NCI-H526 treated with DMSO at 0.1 percent for 48 hours (cell line): ENCODE results near the gene SIRT7.
A peak's percentile ranks its signal among the peaks of the same experiment; 100 is the strongest.

Source experiments
- DNase-seq: peaks from one replicate; lab custom pipeline; 2025; lab: John Stamatoyannopoulos, UW

The SIRT7 gene, protein sequence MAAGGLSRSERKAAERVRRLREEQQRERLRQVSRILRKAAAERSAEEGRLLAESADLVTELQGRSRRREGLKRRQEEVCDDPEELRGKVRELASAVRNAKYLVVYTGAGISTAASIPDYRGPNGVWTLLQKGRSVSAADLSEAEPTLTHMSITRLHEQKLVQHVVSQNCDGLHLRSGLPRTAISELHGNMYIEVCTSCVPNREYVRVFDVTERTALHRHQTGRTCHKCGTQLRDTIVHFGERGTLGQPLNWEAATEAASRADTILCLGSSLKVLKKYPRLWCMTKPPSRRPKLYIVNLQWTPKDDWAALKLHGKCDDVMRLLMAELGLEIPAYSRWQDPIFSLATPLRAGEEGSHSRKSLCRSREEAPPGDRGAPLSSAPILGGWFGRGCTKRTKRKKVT

GRCh38 chr17:81917565-81918332, at the start of gene SIRT7:
TSS of gene SIRT7 (minus strand) at chr17:81918176. CDS start at chr17:81918131, 45 bp downstream.
- peak; percentile 44 for DNase-seq

DNA sequence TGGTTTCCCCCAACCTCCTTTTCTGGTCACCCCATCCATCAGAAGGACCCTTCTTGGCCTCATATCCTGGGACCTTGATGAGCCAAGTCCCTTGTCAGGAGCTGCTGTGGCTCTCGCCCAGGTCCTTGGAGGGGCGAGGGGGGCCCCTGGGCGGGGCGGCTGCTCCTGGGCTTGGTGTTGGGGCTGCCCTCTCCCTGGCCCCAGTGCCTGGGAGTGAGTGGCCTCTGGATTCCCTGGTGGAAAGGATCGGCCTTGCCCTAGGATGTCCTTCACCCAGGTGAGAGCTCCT, 49.2 kb upstream of the SIRT7 start:
- DNase-seq: no peak

DNA sequence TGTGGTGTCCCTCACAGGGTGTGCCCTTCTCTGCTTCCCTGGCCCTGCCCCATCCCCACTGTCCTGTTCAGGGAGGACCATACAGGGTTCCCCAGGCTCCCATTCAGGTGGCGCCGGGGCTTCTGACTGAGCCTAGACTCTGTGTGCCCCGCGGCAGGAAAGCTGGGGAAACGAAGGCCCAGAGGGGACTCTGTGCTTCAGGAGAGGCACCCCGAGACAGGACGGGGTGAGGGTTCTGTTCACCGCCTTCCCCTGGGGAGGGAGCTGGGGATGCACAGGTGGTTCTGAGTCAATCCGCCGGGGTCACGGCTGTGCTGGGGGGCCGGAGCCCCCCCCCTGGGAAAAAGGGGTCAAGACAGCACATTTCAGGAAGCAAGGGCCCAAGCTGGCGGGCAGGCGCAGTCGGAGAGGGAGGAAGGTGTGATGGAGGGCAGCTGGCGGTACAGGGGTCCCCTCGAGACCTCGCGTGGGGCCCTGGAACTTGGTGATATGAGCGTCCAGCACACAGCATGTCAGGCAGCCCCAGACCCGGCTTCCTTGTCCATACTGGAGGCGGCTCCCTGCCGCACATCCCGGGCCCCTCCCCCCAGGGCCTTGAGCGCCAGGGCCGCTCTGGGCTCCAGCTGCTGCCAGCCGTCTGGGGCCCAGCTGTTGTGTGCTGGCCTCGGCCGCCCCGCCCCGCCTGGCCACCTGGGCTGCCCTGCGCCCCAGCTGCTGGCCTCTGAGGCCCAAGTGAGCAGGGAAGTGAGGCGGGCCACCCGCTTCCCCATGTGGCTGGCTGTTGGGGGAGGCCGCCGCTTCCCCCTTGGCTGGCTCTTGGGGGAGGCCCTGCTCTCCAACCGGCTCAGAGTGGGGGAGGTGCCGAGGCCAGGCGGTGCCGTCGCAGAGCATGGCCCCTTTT, 48.6 kb upstream of the SIRT7 start:
- DNase-seq: no peak

- DNase-seq: no peak
These were observed 46.3 kb upstream of the SIRT7 start for GRCh38 chr17:81964081-81964849.

GRCh38 chr17:81962499-81963441, 44.8 kb upstream of the SIRT7 start:
- no peak for DNase-seq

DNA sequence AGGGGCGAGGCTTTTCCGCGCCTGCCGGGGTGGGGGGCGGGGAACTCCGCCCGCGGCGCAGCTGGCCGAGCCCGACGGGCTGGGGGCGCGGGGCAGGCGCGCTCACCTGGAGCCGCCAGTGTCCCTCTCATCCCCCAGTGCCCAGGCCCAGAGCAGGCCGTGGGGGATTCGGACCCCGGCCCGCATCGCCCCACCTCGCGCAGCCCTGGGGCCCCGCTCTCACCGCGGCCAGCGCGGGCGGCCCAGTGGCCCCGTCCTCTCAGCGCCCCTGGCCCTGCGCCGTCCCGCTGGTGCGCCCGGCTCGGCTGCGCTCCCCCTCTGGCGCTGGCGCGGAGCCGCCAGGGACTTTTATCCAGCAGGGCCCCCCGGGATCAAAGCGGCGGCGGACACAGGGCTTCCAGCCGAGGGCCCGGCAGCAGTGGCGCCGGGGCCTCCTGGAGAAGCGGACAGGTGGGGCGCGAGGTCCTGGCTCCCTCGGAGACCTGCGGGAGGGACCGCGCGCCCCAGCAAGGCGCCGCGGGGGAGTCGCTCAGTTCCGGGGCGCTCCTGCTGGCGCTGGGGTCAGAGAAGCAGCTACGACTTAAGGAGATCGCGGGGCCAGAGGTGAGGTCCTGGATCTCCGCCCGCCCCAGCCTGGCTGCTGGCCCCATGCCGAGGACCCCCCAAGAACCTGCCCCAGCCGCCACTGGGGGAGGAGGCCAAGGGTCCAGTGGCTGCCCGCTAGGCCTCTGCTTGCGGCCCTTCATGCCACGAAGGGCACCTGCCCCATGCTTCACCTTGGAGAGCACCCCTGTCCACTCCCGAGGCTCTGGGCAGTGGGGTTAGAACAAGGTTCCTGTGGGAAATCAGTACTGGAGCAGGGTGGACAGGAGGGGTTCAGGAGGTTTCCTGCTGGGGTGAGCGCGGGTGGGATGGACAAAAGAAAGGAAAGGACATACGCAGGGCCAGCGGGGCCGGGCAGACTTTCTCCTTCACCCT, 43.8 kb upstream of the SIRT7 start:
- no peak for DNase-seq

DNA sequence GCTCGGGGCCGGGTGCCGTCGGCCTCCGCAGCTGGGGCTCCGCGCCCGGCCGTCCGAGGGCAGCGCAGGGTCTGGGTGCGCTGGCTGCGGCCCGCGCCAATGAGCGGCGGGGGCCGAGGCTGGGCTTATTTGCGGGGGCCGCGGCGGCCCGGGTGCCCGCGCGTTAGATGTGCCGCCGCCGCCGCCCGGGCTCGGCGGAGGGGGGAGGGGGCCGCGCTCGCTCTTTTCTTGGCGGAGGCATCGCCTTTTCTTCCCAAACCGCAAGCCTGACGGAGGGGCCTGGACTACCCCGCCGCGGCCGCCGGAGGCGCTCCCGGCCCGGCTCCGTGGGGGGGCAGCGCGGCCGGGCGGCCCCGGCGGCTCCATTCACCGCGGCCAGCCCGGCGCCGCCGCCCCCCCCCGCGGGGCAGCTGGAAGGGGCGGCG, 43.1 kb upstream of the SIRT7 start, which contains the start of gene NOTUM:
TSS of gene NOTUM (minus strand) at position 101 of the 425 bp plus-strand sequence. CDS start 278 bp downstream, outside the sequence.
- no peak for DNase-seq

GRCh38 chr17:81960130-81960958, 42.4 kb upstream of the SIRT7 start:
- DNase-seq: no peak

DNA sequence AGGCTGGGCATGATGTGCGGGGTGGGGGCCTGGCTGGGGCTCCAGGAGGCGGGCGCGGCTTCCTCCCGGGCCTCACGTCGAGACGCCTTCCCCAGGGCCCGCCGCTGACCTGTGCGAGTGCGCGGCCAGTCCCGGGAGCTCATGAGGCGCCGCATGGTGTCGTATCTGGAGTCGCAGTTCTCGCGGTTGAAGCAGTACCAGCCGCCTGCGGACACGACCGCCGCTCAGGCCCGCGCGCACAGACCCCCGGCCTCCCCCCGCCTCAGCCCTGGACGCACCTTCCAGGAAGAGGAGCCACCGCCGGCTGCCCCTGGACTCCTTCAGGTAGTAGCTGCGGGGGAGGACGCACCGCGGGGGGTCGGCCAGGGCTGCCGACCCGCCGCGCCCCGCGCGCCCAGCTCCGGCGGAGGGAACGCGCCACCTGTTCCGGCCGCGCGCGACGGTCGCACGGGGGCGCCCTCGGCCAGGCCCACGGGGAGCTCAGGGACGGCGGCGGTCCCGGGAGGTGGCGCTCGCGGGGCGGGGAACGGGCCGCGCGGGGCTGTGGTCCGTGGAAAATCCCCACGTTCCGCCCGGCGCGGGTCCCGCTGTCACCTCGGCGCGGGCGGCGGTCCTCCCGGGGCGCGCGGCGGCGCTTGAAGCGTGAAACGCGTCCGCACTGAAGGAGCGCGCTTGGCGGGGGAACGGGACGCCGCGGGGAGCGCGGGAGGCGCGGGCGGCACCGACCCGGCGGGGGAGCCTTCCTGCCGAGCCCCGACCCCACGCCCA, 41.6 kb upstream of the SIRT7 start:
- DNase-seq: no peak

DNA sequence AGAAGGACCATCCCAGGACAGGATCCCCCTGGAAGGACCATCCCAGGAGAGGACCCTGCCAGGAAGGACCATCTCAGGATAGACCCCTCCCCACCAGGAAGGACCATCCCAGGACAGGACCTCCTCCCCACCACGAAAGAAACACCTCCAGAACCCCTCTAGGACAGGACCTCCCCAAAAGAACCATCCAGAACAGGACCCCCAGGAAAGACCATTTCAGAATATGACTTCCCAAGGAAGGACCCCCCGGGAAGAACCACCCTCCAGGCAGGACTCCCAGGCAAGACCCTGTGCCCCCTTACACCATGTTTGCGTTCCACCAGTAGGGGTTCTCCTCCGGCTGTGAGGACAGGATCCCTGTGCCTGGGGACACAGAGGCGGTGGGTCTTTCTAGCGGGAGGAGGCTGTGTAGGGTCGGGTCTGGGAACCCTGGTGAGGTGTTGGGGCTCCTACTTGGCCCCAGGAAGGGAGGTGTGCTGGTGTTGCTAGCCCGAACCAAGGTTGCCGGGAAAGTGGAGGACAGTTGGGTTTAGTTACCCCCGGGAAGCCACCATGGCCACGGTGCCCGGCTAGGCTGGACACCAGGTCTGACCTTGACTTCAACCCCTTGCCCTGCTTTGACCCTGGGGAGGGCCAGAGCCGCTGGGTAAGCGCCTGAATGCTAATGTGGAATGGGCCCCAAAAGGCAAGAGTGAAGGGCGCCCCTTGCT, 40.8 kb upstream of the SIRT7 start:
- DNase-seq: no peak

DNA sequence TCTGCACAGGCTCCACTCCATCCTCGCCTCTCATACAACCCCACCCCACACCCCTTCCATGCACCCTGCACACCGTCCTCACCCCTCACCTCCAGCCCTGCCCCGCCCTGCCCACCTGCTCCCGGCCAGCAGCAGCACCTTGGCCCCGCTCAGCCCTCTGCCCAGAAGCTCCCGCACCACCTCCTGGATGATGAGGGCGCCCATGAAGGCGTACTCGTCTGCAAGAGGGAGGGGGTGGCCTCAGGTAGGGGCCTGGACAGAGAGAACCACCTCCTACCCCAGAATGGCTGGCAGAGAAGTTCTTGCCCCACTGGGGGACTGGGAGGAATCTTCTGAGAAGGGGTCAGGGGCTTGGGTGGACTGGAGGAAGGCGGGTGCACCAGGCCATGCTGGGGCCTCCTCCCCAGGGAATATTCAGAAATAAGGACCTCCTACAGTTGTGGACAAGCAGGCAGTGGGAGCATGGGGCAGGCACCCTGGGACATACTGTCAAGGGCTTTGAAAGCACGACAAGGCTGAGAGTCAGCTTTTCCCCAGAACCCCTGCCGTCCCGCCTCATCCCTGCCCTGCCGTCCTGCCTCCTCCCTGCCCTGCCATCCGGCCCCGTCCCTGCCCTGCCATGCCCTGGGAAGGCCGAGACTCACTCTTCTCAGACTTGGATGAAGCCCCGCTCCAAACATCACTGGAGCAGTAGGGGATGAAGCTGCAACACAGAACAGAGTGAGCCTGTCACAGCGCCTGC, 39.9 kb upstream of the SIRT7 start:
- no peak for DNase-seq

- no peak for DNase-seq
These were observed 38.9 kb upstream of the SIRT7 start for GRCh38 chr17:81956607-81957589.

DNA sequence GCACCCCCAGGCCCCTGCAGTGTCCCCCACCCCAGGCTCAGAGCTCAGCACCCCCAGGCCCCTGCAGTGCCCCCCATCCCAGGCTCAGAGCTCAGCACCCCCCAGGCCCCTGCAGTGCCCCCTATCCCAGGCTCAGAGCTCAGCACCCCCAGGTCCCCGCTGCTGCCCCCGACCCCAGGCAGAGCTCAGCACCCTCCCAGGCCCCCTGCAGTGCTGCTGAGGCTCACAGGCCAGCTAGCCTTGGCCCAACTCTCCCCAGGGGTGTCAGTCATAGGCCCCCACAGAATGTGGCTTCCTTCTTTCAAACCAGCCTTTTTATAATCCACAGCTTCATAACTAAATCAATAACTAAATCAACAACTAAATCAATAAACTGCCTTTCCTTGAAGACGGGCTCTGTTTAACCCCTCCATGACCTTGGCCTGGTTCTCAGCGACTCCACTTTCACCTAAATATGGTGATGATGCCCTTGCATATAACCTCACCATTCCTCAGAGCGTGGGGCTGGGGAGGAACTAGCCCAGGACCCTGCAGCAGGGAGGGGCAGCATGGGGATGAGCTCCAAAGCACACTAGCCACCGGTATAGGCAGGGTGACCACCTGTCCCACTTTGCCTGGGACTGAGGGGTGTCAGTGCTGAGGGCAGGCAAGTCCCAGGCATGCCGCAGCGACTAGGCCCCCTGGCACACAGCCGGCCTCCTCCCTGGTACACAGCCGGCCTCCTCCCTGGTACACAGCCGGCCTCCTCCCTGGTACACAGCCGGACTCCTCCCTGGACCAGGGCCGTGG, 38.0 kb upstream of the SIRT7 start:
- no peak for DNase-seq

GRCh38 chr17:81955058-81955681, 37.2 kb upstream of the SIRT7 start:
- no peak for DNase-seq
